ENCODE results near the gene HOXA11.

Gene HOXA11

DNA sequence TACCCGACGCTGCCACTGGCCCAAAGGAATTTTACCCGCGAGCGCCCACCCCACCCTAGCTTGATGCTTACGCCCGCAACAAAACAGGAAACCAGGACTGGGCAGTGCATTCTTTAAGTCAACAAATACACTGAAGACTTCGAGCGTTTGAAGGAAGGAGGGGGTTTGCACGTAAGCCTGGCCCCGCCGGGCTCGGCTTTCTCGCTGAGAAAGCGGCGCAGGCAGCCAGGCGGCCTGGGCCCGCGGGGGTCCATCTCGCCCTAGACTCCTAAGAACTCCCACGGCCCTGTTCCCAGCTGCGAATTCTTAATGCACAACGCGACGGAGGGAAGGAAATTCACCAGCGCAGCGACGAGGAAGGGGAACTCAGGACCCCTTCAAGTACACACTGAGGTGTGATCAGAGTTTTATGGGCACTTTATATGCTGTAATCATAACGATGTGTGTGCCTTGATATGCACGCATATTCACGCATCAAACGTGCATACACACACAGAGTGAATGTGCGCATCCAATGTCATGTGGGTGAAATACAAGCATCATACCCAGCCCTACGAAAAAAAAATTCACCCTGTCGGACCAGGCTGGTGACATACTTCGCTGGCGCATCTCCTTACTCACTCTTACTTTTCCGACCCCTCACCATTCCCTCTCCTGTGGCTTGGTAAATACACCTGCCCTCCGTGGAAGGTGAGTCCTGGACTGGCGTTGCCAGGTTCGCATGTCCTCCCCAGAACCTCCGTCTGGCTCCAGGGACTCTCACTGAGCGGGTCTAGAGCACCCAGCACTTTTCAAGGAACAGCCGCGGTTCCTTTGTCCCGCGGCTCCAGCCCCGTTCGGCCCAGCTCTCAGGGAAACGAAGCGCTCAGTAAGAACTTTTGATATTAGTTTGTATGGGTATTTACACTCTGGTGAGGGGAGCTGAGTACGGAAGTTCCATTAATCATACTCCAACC is 20.6 kb upstream of the HOXA11 start:
- no peak for DNase-seq

DNA sequence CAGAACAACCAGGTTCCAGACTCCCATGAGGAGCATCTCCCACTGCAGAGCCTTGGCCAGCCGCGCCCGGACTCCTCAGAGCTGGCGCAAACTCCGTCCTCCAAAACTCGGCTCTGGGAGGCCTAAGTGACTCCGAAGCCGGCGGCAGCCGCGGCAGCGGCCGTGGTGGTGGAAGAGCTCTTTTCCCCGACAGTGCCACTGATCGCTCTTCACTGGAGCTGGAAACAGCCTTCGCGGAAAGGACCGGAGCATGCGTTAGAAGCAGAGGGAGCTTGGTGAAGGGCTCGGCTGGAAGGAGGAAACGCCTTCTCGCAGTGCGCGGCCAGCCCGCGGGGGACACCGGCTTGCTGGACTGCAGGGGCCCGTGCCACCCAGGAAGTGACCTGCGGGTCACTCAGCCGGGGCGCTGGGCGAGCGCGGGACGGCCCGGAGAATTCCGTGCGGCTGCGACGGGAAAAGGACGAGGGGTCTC is 19.9 kb upstream of the HOXA11 start:
- DNase-seq = no peak

DNA sequence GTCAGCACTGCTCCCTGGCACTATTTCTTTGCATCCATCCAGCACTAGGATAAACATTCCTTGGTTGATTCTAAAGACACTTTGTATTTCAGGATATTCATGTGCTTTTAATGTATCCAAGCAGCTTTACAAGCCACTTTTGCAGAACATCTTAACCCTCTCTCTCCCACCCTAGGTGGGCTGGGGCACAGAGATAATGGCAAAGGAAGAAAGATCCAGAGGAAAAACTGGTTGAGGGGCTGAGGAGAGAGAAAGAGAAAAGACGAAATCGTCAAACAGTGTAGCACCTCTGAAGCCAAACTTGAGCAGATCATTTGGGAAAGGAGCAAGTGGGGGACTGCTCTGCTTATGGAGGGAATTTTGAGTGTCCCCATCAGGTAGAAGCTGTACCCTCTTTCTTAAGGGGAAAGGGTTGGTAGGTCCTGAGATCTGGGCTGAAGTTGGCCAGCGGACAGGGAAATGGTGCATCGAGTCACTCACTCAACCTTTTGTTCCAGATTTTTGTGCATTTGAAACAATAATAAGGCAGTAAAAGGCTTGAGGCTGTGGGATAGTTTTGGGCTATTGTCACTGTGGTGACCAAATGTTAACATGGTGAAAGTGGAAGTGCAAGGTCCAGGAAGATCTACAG is 19.0 kb upstream of the HOXA11 start:
- DNase-seq = no peak

- DNase-seq = no peak
Observed at GRCh38 chr7:27203365-27203953, 18.4 kb upstream of the HOXA11 start.

DNA sequence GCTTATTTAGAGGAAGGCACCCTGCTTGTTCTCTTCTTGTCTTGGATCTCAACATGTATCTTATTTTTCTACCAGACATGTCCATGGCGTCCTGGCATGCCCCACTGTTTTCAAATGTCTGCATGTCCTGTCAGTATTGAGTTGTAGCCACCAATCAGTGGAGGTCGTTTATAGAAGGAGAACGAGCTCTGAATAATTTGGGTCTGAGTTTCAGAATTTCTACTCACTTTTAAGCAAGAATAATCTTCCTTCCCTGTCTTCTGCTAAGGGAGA is 17.8 kb upstream of the HOXA11 start:
- DNase-seq = no peak

DNA sequence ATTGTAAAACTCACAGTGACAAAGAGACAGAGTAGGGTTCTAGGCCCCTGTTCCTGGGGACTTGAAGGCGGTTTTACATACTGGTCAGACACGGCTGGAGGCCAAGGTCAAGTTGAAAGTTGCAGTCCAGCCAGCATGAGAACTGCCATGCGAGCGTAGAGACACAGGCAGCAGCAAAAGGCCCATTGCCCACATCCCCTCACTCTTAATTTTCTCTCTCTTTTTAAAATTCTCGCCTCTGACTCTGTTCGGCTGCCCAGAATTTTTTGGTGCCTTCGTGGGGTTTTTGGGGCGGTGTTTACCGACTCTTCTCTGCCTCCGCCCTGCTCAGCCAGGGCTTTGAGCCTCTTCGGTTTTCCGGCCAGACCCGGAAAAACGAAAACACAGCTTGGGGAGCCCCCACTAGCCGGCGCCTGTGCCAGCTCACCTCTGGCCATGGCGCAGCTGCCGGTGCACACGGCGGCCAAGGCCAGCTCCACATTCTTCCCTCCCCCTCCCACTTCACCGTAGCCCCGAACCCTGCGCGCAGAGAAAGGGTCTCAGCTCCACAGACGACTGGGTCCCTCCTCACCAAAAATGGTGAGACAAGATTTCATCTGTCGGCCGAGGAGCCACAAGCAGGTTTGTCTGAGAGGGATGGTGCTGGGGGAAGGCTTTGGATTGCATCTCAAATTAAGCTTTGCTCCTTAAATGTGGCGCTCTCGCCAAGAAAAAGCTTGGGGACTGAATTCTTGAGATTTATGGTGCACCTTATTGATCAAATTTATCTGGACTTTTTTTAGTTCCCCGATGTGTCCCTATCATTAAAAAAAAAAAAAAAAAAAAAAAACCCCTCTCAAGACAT is 17.2 kb upstream of the HOXA11 start:
- DNase-seq = no peak

DNA sequence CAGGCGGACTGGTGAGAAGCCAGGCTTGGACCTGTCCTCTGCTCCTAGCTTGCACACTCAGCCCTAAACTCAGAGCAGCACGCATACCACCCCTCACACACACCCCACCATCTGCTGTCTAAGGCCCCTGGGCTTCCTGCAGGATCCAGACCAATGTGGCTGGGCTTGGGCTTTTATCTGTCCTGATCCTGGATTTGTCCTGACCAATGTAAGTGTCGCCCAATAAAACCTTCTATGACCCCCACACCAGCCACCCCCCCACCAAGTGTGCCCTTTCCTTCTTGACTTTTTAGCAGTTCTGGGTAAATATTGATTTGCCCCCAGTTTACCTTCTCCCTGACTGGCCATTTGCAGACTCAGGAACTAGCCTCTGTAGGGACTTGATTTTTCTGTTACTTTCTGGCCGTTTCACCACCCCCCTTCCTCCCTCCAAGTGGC is 16.6 kb upstream of the HOXA11 start:
- no peak for DNase-seq

DNA sequence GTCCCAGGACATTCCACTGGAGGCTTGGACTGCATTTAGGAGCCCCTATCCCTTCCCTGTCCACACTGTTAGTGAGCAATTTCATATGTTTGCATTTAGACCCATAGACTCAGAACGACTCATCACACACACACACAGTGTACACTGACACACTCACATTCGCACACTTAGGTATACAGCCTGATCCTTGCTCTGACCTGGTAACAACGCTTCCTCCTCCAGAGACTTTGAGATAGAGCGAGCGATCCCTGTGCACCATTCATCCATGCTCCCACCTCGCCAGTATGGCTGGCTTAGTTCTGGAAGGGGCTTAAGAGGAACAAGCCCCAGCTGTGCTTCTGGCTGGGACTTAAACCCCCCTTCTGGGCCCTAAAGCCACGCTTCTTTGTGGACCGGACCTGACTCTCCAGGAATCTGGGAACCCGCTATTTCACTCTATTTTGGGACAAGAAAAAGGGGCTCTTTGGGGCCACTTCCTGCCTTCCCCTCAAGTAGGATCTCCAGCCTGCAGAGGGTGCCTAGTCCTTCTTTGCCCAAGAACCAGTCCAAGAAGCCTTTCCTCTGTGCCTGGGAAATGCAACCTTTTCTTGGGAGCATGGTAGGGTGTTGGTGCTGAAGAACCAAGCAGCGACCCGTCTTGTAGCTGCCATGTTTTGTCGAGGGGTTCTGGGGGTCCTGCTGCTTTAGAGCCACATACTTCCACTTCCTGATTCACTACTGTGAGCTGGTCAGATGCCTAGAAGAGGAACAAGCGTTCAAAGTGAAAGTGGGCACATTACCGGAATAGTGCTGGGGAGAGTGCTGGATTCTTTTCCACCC is 15.9 kb upstream of the HOXA11 start:
- peak; percentile 9 for DNase-seq

DNA sequence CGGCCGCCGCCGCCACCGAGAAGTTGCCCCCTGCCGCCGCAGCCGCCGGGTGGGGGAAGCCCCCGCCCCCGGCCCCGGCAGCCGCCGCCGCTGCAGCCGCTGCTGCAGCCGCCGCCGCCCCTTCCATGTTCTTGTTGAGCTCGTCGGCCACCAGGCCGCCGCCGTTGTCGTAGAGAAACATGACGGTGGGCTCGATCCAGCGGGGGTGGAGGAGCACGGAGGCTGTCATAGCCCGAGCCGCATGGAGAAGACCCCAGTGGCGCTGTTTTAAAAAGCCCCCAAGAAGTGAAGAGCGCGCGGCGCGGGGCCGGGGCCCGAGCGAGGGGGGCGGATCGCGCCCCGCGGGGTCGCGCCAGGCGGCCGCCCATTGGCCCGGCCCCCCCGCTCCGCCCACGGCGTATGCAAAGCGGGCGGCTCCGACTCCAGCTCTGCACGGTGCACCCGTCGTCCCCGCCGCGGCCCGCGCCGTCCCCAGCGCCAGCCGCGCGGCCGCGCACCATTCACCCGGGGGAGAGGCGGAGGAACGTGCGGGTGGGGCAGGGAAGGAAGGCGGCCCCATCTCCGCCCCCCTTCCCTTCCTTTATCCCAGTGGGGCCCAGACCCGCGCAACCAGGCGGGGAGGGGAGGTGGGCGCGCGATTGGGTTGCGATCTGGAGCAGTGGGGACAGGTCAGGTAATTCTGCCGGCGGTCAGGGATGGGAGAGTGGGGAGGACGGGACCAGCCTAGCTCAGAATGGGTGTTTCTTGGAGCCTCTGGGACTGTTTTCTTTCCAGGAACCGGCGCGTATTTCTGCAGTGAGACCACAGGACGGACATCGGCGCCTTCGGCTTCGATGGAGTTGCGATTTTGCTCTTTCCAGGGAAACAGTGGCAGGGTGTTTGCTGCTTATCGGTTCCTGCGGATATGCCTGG is 15.1 kb upstream of the HOXA11 start, which contains the start of gene HOXA13:
Gene HOXA13, minus strand, starts transcription at position 243 of the 912 bp plus-strand sequence. Its CDS starts 14 bp downstream, at position 229.
- DNase-seq = peak; percentile 67

DNA sequence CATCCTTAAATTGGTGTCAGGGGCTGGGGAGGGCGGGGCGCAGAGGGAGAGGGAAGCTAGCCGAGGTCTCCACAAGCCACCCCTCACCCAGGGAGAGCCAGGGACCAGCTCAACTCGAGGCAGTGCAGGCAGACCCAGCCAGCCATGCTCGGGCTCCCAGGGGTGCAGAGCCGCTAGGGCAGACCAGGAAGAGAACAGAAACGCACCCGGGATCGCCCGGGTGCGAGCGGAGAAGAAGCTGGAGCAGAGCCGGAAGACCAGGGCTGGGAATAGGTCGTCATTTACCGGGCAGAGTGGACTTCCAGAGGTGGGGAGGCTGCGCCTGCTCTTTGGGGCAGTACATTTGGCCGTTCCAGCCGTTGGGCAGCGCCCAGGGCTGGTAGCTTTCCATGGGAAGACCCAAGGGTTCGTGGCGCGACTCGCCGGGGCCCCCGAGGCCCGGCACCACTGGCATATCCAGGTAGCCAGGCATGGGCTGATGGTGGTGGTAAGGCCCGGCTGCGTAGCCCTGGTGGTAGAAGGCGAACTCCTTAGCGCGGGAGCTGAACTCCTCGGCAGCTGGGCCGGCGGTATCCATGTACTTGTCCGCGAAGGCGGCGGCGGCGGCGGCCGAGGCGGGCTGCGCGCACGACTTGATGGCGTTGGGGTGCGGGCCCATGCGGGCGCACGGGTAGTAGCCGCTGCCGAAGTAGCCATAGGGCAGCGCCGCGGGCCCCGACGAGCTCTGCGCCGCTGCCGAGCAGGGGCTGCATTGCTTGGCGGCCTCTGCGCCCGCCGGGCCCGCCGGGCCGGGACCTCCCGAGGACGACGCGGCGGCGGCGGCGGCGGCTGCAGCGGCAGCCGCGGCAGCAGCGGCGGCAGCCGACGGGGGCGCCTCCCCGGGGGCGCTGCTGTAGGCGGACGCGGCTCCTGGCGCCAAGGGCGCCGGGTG is 14.1 kb upstream of the HOXA11 start:
- DNase-seq = peak; percentile 57

DNA sequence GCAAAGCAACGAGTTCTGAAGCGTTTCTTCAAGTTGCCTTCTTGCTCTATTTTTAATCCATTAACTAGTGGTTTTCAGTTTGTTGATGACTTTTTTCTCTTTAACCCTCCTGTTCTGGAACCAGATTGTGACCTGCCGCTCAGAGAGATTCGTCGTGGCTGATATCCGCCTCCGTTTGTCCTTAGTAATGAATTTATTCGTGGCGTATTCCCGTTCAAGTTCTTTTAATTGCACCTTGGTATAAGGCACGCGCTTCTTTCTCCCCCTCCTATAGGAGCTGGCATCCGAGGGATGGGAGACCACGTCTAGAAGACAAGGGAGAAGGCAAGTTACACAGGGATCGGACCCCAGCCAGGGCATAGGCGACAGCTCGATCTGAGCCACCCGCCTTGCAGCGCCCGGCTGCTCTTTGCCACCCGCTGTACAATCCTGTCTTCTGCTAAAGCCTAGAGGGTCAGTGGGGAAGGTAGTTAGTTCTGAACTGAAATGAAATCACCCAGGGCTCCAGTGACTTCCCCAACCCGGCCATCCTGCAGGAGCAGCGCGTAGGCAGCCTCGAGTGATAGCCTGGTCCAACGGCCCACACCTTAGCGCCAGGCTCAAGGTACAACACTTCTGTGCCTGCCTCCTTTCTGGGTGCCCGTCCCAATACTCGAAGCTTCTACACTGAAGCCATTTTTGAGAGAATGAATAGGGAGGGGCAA is 13.3 kb upstream of the HOXA11 start:
- DNase-seq = no peak

GRCh38 chr7:27197137-27198042 is 12.4 kb upstream of the HOXA11 start:
- DNase-seq = no peak

- DNase-seq = peak; percentile 72
Observed at GRCh38 chr7:27196287-27196767, 11.3 kb upstream of the HOXA11 start.

- DNase-seq = no peak
Observed at GRCh38 chr7:27194686-27195379, 9.8 kb upstream of the HOXA11 start.

- DNase-seq = no peak
Observed at GRCh38 chr7:27194002-27194352, 8.9 kb upstream of the HOXA11 start.

GRCh38 chr7:27193335-27194001 is 8.4 kb upstream of the HOXA11 start:
- no peak for DNase-seq

Measured in NCI-H2171 treated with DMSO at 0.1 percent for 48 hours (cell line).